GM06990 (cell line): ENCODE results near the gene HRH3.

Source experiments
- DNase-seq: peaks from one replicate; pipeline ENCODE4 v3.0.0-alpha.2; 2011; ENCODE audit not compliant: insufficient read length; ENCODE audit errors: extremely low read depth
- H3K27me3 ChIP-seq: replicated peaks from 2 replicates; pipeline ENCODE4 v1.6.0; 2011; ENCODE audit warnings: low read length; ENCODE audit not compliant: control insufficient read depth, insufficient read depth
- H3K36me3 ChIP-seq: 2 replicates; pipeline ENCODE4 v1.5.1; 2011; ENCODE audit warnings: low read length; ENCODE audit not compliant: control insufficient read depth, insufficient read depth
- H3K4me3 ChIP-seq: replicated peaks from 2 replicates; pipeline ENCODE4 v1.5.1; 2011; ENCODE audit warnings: low read depth, mild to moderate bottlenecking, control low read depth, low read length
- TF ChIP-seq, protein P1 (sequence below): IDR thresholded peaks from 2 replicates; pipeline ENCODE4 v1.5.1; 2011; ENCODE audit warnings: low read length, control low read depth, mild to moderate bottlenecking, inconsistent platforms; ENCODE audit not compliant: insufficient read depth, poor library complexity, severe bottlenecking

Gene HRH3

DNA sequence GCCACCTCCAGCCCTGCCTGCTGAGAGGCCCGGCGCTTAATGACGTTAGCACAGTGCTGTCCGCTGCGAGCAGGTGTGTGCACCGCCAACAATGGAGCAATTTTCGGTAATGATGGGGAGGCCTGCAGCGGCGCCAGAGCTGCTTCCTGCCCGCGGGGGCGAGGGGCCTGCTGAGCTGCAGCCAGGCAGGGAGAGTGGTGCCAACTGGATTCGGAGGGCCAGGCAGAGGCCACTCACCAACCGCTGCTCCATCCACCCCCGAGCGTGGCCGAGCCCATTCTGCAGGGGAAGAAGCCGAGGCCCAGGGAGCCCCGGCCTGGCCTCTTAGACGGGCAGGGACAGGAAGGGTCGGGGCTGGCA lies 9.6 kb downstream of the HRH3 start:
- DNase-seq: no peak
- TF ChIP-seq, protein P1, sequence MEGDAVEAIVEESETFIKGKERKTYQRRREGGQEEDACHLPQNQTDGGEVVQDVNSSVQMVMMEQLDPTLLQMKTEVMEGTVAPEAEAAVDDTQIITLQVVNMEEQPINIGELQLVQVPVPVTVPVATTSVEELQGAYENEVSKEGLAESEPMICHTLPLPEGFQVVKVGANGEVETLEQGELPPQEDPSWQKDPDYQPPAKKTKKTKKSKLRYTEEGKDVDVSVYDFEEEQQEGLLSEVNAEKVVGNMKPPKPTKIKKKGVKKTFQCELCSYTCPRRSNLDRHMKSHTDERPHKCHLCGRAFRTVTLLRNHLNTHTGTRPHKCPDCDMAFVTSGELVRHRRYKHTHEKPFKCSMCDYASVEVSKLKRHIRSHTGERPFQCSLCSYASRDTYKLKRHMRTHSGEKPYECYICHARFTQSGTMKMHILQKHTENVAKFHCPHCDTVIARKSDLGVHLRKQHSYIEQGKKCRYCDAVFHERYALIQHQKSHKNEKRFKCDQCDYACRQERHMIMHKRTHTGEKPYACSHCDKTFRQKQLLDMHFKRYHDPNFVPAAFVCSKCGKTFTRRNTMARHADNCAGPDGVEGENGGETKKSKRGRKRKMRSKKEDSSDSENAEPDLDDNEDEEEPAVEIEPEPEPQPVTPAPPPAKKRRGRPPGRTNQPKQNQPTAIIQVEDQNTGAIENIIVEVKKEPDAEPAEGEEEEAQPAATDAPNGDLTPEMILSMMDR: no peak
- Histone ChIP-seq H3K4me3 (no peak overlapping the region), H3K36me3 (no peaks in the 10 kb centered on the region; the same call in 1 of the 2 replicates), H3K27me3 (no peaks in the 10 kb centered on the region)

DNA sequence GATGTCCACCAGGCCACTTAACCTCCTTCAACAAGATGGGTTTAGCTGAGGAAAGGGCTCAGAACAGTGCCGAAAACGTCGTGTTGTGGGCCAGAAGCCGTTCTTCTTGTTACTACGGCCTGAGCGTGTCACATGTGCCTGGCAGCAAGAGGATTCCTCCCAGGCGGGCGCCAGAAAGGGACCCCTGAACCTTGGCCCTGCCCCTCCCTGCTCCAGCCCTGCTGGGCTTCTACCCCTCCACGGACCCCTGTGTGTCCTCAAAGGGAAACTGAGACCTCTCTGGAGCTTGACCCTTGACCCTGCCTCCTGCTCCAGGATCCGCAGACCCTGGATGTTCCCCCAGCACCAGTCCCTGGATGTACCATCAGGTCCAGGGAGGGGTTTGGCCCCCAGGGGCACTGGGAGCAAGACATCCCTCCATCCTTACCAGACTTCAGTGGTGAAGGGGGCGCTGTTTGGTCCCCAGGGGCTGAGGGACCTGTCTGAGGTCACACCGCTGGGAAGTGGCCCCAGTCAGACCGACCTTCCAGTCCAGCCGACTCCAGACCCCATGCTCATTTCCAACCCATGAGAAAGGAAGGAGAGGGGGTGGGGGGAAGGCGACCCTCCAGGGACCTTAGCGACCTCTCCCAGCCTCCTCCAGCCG lies 10.1 kb downstream of the HRH3 start:
- no peaks in the 10 kb centered on the region; the same call in 1 of the 2 replicates for H3K36me3 ChIP-seq
- no peaks in the 10 kb centered on the region for H3K27me3 ChIP-seq
- no peak overlapping the region for H3K4me3 ChIP-seq
- TF ChIP-seq, protein P1: no peak
- DNase-seq: no peak

DNA sequence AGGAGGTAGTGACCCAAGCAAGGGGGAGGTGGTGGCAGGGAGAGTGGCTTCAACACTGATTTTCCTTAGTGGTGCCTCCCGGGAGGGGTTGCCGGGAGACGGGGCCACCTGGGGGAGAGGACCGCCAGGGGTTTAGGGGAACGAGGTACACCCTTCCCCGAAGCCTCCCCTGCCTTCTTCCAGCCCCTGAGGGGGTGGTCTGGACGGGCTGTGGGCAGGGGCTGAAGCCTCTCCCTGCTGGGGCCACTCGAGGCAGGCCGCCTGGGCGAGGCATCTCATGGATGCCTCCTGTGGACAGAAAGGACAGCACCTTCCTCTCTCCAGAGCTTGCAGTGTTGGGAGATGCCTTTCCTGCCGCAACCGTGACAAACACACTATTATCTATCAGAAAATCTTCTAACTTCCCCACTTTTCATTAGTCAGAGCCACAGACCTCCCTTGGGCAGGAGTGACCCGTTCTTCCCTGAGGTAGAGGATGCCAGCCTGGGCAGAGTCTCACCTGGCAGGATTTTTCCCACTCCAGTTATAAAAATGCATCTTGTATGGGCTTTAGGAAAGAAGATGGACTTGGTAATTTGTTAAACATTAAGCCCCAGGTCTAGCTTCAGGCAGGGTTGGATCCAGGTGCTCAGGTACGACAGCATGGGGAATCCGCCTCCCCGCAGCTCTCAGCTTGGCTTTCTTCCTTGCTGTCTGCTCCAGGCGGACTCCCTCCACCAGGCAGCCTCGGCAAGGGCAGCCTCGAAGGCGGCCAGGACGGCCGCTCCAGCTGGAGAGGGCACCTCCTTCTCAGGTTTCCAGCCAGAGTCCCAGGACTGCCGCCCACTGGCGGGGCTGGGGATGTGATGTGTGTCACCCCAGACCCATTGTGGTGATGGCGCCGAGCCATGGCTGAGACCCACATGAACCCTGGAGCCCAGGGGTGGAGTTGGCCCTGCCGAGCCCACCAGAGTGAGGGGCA lies 11.0 kb downstream of the HRH3 start:
- DNase-seq: no peak
- Histone ChIP-seq H3K4me3 (no peak overlapping the region), H3K27me3 (no peaks in the 10 kb centered on the region), H3K36me3 (no peaks in the 10 kb centered on the region; the same call in 1 of the 2 replicates)
- TF ChIP-seq, protein P1: no peak

DNA sequence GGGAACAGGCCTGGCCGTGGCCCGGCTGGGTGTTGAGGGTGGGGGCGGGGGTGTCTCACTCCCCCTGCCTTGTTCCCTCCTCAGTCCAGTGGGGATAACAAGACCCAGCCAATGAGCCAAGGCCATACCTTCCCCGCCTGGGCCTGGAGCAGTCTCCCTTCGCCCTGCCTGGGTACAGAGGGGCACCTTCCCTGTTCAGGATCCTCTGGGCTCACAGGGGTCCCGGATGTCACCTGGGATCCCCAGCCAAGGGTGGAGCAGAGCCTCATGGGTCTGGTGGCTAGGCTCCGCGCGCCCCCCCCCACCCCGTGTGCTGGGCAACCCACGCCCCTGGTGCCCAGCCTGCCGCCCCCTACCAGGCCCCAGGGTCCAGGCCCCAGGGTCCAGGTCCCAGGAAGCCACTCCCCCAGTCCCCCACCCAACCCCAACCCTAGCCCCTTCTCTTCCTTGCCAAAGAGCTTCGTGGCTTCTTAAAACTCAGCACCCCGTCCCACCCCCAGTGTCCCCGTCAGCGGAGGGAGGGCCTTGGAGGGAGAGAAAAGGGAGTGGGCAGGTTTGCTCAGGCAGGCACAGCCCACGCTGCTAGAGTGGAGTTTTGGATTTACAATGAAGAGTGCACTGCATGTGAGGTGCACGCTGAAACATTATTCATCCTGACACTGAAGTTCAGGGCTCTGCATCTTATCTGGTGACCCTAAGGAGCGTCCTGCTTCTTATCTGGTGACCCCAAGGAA lies 11.8 kb downstream of the HRH3 start:
- Histone ChIP-seq H3K27me3 (no peaks in the 10 kb centered on the region), H3K4me3 (no peak overlapping the region), H3K36me3 (no peaks in the 10 kb centered on the region; the same call in 1 of the 2 replicates)
- DNase-seq: no peak
- TF ChIP-seq, protein P1: no peak

DNA sequence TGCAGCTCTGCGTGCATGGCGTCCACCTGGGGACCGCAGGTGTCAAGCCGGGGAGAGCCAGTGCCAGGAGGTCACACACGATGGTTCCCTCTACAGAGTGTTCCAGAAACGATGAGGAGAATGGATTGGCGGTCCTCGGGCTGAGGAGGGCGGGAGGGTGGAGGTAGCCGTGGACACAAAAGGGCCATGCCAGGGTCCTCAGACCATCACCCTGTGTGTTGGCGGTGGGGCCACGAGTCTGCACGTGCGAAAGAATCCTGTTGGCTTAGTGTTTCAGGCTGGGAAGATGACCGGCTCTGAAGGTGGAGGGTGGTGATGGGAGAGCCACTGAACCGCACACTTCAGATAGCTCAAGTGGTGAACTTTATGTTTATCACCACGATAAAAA lies 13.7 kb downstream of the HRH3 start:
- DNase-seq: no peak
- TF ChIP-seq, protein P1: no peak
- Histone ChIP-seq H3K4me3 (no peak overlapping the region), H3K27me3 (no peaks in the 10 kb centered on the region), H3K36me3 (peaks cover 3% of the 10 kb centered on the region)
